Measurements from ENCODE around the gene FBXO21. TPM values are rescaled to one million over a fixed set of nuclear protein-coding genes. Genes with fewer than 3 reads are reported as not detected.

FBXO21 gene
- 100 to 1,000 TPM in 1 of 4 donors, 10 to 100 TPM in 3; 42.7 to 141 (median 80.4) TPM for total RNA-seq

- no peaks in the 10 kb centered on the region for H3K9me3 ChIP-seq
- H3K27ac ChIP-seq, result peak within 1 kb of the TSS; percentile 75 to 83 (median 80)
- H3K27me3 ChIP-seq, result no peaks in the 10 kb centered on the region
- H3K4me3 ChIP-seq, result peak within 1 kb of the TSS; percentile 82 to 87 (median 84)
- TF ChIP-seq, protein P1, sequence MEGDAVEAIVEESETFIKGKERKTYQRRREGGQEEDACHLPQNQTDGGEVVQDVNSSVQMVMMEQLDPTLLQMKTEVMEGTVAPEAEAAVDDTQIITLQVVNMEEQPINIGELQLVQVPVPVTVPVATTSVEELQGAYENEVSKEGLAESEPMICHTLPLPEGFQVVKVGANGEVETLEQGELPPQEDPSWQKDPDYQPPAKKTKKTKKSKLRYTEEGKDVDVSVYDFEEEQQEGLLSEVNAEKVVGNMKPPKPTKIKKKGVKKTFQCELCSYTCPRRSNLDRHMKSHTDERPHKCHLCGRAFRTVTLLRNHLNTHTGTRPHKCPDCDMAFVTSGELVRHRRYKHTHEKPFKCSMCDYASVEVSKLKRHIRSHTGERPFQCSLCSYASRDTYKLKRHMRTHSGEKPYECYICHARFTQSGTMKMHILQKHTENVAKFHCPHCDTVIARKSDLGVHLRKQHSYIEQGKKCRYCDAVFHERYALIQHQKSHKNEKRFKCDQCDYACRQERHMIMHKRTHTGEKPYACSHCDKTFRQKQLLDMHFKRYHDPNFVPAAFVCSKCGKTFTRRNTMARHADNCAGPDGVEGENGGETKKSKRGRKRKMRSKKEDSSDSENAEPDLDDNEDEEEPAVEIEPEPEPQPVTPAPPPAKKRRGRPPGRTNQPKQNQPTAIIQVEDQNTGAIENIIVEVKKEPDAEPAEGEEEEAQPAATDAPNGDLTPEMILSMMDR (IDR thresholded peaks at IDR 0.05 in 4 of 5, conservative IDR thresholded peaks at IDR 0.05 in 1 of 5), result no peak
- peak; percentile 78 to 80 for TF ChIP-seq POLR2A (IDR thresholded peaks at IDR 0.05)
- peak; percentile 76 to 84 for DNase-seq
- intact Hi-C loops (cut with DNase I; ENCODE audit: low total_unique reads), result no loop called here
- H3K36me3 ChIP-seq, result peaks cover 0 to 13% of the 10 kb centered on the region in 2 donors
- ATAC-seq, result peak; percentile 90 to 95
- peaks cover 9% of the 10 kb centered on the region in 2 donors for H3K4me1 ChIP-seq
- in situ Hi-C loops (cut with MboI; ENCODE audit: low sequenced_read_pairs in 4 of 4), result no loop called here
These were observed at the start of gene FBXO21 for GRCh38 chr12:117190210-117190781. TSS of gene FBXO21 (minus strand) at chr12:117190470. CDS start at chr12:117190456, 14 bp downstream.

DNA sequence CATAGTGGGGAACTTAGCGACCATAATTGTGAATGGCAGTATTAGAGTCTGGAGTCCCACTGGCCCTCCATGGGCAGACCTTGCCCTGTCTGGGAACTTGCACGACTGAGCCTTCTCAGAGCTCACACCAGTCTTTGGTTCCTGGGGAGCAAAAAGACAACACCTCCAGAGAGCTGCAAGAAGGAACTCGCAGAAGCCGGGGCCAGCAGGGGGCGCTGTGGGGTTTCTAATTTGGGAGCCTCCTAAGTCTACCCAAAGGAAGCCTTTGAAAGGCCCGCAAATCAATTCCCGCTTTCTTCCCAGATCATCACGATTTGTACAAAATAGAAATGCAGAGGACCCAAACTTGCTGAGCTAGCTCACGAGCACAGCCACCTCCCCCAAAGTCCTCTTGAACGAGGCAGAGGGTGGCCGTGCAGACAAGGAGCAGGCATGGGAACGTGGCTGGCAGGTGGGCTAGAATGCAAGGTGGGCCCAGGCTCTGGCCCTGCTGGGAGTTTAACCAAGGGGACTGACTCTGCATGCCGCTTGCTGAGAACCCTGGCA is 46.3 kb upstream of the FBXO21 start:
- Histone ChIP-seq H3K27me3 (no peaks in the 10 kb centered on the region), H3K36me3 (peaks cover 0 to 8% of the 10 kb centered on the region in 2 donors), H3K4me3 (no peak overlapping the region), H3K27ac (no peak overlapping the region), H3K9me3 (no peaks in the 10 kb centered on the region), H3K4me1 (no peaks in the 10 kb centered on the region)
- intact Hi-C loops (cut with DNase I; ENCODE audit: low total_unique reads) (loop anchor here (2.0 to 5.0 kb wide), 3 partner anchors 351 to 600 kb away; no protein-coding TSS in a partner anchor), in situ Hi-C loops (cut with MboI; ENCODE audit: low sequenced_read_pairs in 4 of 4) (loop anchor here in 3 of 4 donors (10.0 to 25.0 kb wide), 3 partner anchors 351 to 618 kb away; no protein-coding TSS in a partner anchor)
- DNase-seq, result peak; percentile 53 to 62
- TF ChIP-seq, protein P1 (IDR thresholded peaks at IDR 0.05 in 4 of 5, conservative IDR thresholded peaks at IDR 0.05 in 1 of 5), result peak; percentile 43 to 85 (median 74)
- TF ChIP-seq POLR2A (IDR thresholded peaks at IDR 0.05), result no peak
- ATAC-seq, result peak; percentile 58 to 64

DNA sequence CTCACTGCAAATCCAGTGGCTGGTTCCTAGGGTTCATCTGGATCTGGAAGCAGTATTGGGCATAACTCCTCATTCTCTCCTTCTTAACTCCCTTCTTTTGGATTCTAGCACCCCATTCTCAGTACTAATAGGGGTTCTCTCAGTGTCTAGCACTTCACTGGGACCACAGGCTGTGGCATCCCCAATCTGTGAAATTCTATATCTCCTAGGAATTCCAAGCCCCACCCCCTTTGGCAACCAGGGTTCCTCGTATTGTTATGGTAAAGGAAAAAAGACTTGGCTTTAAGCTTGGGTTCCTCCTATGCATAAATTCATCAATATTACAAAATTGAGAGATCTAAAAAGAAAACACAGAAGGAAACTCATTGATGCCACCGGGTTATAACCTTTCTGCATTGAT is 45.0 kb upstream of the FBXO21 start:
- in situ Hi-C loops (cut with MboI; ENCODE audit: low sequenced_read_pairs in 4 of 4) (loop anchor here in 3 of 4 donors (10.0 to 25.0 kb wide), 3 partner anchors 352 to 620 kb away; no protein-coding TSS in a partner anchor), intact Hi-C loops (cut with DNase I; ENCODE audit: low total_unique reads) (loop anchor here (5.0 kb wide), 2 partner anchors 352 to 437 kb away; no protein-coding TSS in a partner anchor)
- no peak overlapping the region for H3K4me3 ChIP-seq
- H3K9me3 ChIP-seq, result no peaks in the 10 kb centered on the region
- H3K4me1 ChIP-seq, result no peaks in the 10 kb centered on the region
- TF ChIP-seq POLR2A (IDR thresholded peaks at IDR 0.05), result no peak
- TF ChIP-seq, protein P1 (IDR thresholded peaks at IDR 0.05 in 4 of 5, conservative IDR thresholded peaks at IDR 0.05 in 1 of 5), result no peak
- ATAC-seq (no peak), DNase-seq (no peak)
- H3K36me3 ChIP-seq, result peaks cover 0 to 21% of the 10 kb centered on the region in 2 donors
- H3K27me3 ChIP-seq, result no peaks in the 10 kb centered on the region
- no peak overlapping the region for H3K27ac ChIP-seq

- no peaks in the 10 kb centered on the region for H3K27me3 ChIP-seq
- H3K4me1 ChIP-seq, result no peaks in the 10 kb centered on the region
- in situ Hi-C loops (cut with MboI; ENCODE audit: low sequenced_read_pairs in 4 of 4), result loop anchor here in 3 of 4 donors (10.0 to 25.0 kb wide), 3 partner anchors 353 to 620 kb away; no protein-coding TSS in a partner anchor
- peaks cover 0 to 25% of the 10 kb centered on the region in 2 donors for H3K36me3 ChIP-seq
- H3K27ac ChIP-seq, result no peak overlapping the region
- H3K4me3 ChIP-seq, result no peak overlapping the region
- ATAC-seq, result no peak
- no peak for DNase-seq
- no peaks in the 10 kb centered on the region for H3K9me3 ChIP-seq
- TF ChIP-seq, protein P1 (IDR thresholded peaks at IDR 0.05 in 4 of 5, conservative IDR thresholded peaks at IDR 0.05 in 1 of 5), result no peak
- TF ChIP-seq POLR2A (IDR thresholded peaks at IDR 0.05), result no peak
- intact Hi-C loops (cut with DNase I; ENCODE audit: low total_unique reads), result no loop called here
These were observed 44.2 kb upstream of the FBXO21 start for GRCh38 chr12:117234441-117234840.

Measured in gastrocnemius medialis (tissue), 4 donors.